Left lung (tissue), 10 donors: ENCODE measurements around the gene KLHL25. TPM values are rescaled to one million over a fixed set of nuclear protein-coding genes. Genes with fewer than 3 reads are reported as not detected.

Experiments used
- ATAC-seq: fragments of 200-7000 bp; cut with Tn5 transposase; one replicate; pipeline ENCODE4 v1.9.1; 2020; ENCODE audit warnings: moderate library complexity
- DNase-seq, 4 donors: peaks; one replicate each; pipeline ENCODE4 v3.0.0-alpha.2; 2013 to 2020
- H3K27ac ChIP-seq, 2 donors: fragments of 200-600 bp; sonication (generic) in 1 of 2; one replicate each; pipeline versions ENCODE4 v1.5.0 to v1.8.0; 2020 to 2021
- H3K27me3 ChIP-seq, 2 donors: fragments of 200-600 bp; sonication (generic) in 1 of 2; one replicate each; pipeline versions ENCODE4 v1.5.0 to v1.8.0; 2020 to 2021
- H3K36me3 ChIP-seq, 2 donors: fragments of 200-600 bp; sonication (generic) in 1 of 2; one replicate each; pipeline versions ENCODE4 v1.5.0 to v1.8.0; 2020 to 2021
- H3K4me1 ChIP-seq, 2 donors: fragments of 200-600 bp; one replicate each; pipeline ENCODE4 v1.8.0; 2021
- H3K4me3 ChIP-seq, 2 donors: fragments of 200-600 bp; sonication (generic) in 1 of 2; one replicate each; pipeline versions ENCODE4 v1.5.0 to v1.8.0; 2020 to 2021; ENCODE audit warnings: mild to moderate bottlenecking in 1 of 2
- H3K9me3 ChIP-seq, 2 donors: fragments of 200-600 bp; sonication (generic) in 1 of 2; one replicate each; pipeline versions ENCODE4 v1.5.0 to v1.8.0; 2020 to 2021
- CTCF ChIP-seq, 2 donors: fragments of 200-600 bp; sonication (generic) in 1 of 2; IDR thresholded peaks; one replicate each; pipeline versions ENCODE4 v1.5.0 to v1.8.0; 2021; ENCODE audit warnings: antibody characterized with exemption in 2 of 2
- intact Hi-C, 2 donors: fragments of 100-400 bp; cut with DNase I; formaldehyde crosslinking; loops; one replicate each; pipeline versions ENCODE4 v1.11.2 to v1.14.2; 2022
- polyA plus RNA-seq, 6 donors: library from polyadenylated mRNA; unstranded; fragments of 120-200 nt; gene quantifications; one replicate each; pipeline ENCODE4 v1.2.1, GENCODE V29; 2013; ENCODE audit not compliant: insufficient read length in 6 of 6
- total RNA-seq, 2 donors: library from RNA; stranded (reverse); fragmentation: NEBNext Ultra II Directional; extraction: Animal tissue kit (Norgen Biotek cat#: 25700); gene quantifications; one replicate each; pipeline ENCODE4 v1.2.1, GENCODE V29; 2021
- donor health status: DM: no; HTN: yes; CAD: no.
- donor health status: DM: no; HTN: no; CAD: no.

The KLHL25 gene
- total and polyA plus RNA-seq, 8 donors, result 4.4 to 7.9 (median 6.0) TPM

- H3K4me3 ChIP-seq, result no peak overlapping the region
- TF ChIP-seq CTCF (IDR thresholded peaks at IDR 0.05), result no peak
- no peak overlapping the region for H3K27ac ChIP-seq
- peaks cover 0 to 8% of the 10 kb centered on the region in 2 donors for H3K36me3 ChIP-seq
- DNase-seq (peak in 1 of 4 donors; percentile 74), ATAC-seq (no peak)
- no peaks in the 10 kb centered on the region for H3K9me3 ChIP-seq
- no peaks in the 10 kb centered on the region for H3K27me3 ChIP-seq
- intact Hi-C loops, result no loop called here
- H3K4me1 ChIP-seq, result peaks cover 0 to 3% of the 10 kb centered on the region in 2 donors
Measured at GRCh38 chr15:85760531-85761371, 34.0 kb downstream of the KLHL25 start.

- ATAC-seq, result no peak
- intact Hi-C loops, result no loop called here
- Histone ChIP-seq H3K4me3 (no peak overlapping the region), H3K36me3 (peaks cover 0 to 8% of the 10 kb centered on the region in 2 donors), H3K9me3 (no peaks in the 10 kb centered on the region), H3K27me3 (no peaks in the 10 kb centered on the region), H3K4me1 (peaks cover 0 to 3% of the 10 kb centered on the region in 2 donors), H3K27ac (no peak overlapping the region)
- TF ChIP-seq CTCF (IDR thresholded peaks at IDR 0.05), result no peak
- peak in 2 of 4 donors; percentile 29 to 48 for DNase-seq
Measured at GRCh38 chr15:85760049-85760448, 34.7 kb downstream of the KLHL25 start.

- Histone ChIP-seq H3K27me3 (no peaks in the 10 kb centered on the region), H3K4me1 (no peaks in the 10 kb centered on the region), H3K27ac (no peak overlapping the region), H3K4me3 (no peak overlapping the region), H3K9me3 (no peaks in the 10 kb centered on the region), H3K36me3 (peaks cover 0 to 8% of the 10 kb centered on the region in 2 donors)
- no peak for TF ChIP-seq CTCF (IDR thresholded peaks at IDR 0.05)
- DNase-seq, result peak in 2 of 4 donors; percentile 25 to 76
- ATAC-seq, result no peak
- intact Hi-C loops, result no loop called here
Measured at GRCh38 chr15:85759376-85759775, 35.3 kb downstream of the KLHL25 start.

GRCh38 chr15:85758655-85758978, 36.1 kb downstream of the KLHL25 start:
- H3K4me1 ChIP-seq, result no peaks in the 10 kb centered on the region
- no peak overlapping the region for H3K27ac ChIP-seq
- peak in 1 of 4 donors; percentile 23 for DNase-seq
- ATAC-seq, result no peak
- no peaks in the 10 kb centered on the region for H3K27me3 ChIP-seq
- no peak for TF ChIP-seq CTCF (IDR thresholded peaks at IDR 0.05)
- no peaks in the 10 kb centered on the region for H3K9me3 ChIP-seq
- no peak overlapping the region for H3K4me3 ChIP-seq
- H3K36me3 ChIP-seq, result peaks cover 0 to 8% of the 10 kb centered on the region in 2 donors
- intact Hi-C loops, result no loop called here

GRCh38 chr15:85757939-85758654, 36.6 kb downstream of the KLHL25 start:
- no peak overlapping the region for H3K27ac ChIP-seq
- intact Hi-C loops, result no loop called here
- no peaks in the 10 kb centered on the region for H3K4me1 ChIP-seq

More at GRCh38 chr15:85757939-85758654, 36.6 kb downstream of the KLHL25 start:
- H3K36me3 ChIP-seq, result peaks cover 0 to 8% of the 10 kb centered on the region in 2 donors
- DNase-seq, result peak in 1 of 4 donors; percentile 22
- no peak overlapping the region for H3K4me3 ChIP-seq
- no peaks in the 10 kb centered on the region for H3K9me3 ChIP-seq
- ATAC-seq, result no peak
- no peak for TF ChIP-seq CTCF (IDR thresholded peaks at IDR 0.05)
- H3K27me3 ChIP-seq, result no peaks in the 10 kb centered on the region
